ENCODE data around the gene EHMT1. TPM values are rescaled to one million over a fixed set of nuclear protein-coding genes. Genes with fewer than 3 reads are reported as not detected.
"Not testable (repeated sequence)": the region's sequence is repeated elsewhere in the genome, so short reads cannot be mapped to it uniquely, and the experiment has no call there.

The EHMT1 gene
- total RNA-seq, 1 donor from 2014 or later, result 162 TPM

DNA sequence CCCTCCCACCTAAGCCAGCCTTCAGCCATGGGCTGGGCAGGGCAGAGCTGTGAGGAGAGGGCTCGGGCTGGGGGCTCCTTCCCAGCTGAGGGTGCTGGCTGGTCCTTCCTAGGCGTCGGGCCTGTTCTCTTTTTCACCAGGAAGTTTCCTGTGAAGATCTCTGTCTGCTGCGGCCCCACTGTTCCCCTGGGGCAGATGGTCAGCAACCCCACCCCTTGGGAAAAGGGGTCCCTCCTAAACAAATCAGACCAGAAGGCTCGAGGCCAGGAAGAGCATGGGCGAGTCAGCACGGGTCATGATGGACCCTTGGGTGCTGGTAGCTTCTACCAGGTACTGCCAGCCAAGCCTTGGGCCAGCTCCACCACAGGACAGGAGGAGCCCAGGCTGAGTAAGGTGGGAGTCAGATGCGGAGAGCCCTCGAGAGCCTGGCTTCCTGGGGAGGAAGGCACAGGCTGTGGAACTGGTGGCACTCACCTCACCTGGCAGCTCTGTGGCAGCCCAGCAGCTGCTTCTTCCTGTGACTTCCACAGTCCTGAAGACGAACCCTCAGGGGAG lies 262.2 kb downstream of the EHMT1 start:
- H3K36me3 Mint-ChIP-seq (ENCODE audit: unreplicated experiment), result peaks cover 9% of the 10 kb centered on the region
- DNase-seq, result no peak
- H3K27ac Mint-ChIP-seq (ENCODE audit: unreplicated experiment), result no peak overlapping the region
- TF ChIP-seq, protein P1, sequence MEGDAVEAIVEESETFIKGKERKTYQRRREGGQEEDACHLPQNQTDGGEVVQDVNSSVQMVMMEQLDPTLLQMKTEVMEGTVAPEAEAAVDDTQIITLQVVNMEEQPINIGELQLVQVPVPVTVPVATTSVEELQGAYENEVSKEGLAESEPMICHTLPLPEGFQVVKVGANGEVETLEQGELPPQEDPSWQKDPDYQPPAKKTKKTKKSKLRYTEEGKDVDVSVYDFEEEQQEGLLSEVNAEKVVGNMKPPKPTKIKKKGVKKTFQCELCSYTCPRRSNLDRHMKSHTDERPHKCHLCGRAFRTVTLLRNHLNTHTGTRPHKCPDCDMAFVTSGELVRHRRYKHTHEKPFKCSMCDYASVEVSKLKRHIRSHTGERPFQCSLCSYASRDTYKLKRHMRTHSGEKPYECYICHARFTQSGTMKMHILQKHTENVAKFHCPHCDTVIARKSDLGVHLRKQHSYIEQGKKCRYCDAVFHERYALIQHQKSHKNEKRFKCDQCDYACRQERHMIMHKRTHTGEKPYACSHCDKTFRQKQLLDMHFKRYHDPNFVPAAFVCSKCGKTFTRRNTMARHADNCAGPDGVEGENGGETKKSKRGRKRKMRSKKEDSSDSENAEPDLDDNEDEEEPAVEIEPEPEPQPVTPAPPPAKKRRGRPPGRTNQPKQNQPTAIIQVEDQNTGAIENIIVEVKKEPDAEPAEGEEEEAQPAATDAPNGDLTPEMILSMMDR (IDR thresholded peaks at IDR 0.05; ENCODE audit: partially characterized antibody, unreplicated experiment), result no peak
- peaks cover 14% of the 10 kb centered on the region for H3K27me3 Mint-ChIP-seq (ENCODE audit: unreplicated experiment)
- no peak overlapping the region for H3K4me3 Mint-ChIP-seq (ENCODE audit: unreplicated experiment)
- no peaks in the 10 kb centered on the region for H3K9me3 Mint-ChIP-seq (ENCODE audit: unreplicated experiment)
- peaks cover 16% of the 10 kb centered on the region for H3K4me1 Mint-ChIP-seq (ENCODE audit: low read depth, unreplicated experiment)

DNA sequence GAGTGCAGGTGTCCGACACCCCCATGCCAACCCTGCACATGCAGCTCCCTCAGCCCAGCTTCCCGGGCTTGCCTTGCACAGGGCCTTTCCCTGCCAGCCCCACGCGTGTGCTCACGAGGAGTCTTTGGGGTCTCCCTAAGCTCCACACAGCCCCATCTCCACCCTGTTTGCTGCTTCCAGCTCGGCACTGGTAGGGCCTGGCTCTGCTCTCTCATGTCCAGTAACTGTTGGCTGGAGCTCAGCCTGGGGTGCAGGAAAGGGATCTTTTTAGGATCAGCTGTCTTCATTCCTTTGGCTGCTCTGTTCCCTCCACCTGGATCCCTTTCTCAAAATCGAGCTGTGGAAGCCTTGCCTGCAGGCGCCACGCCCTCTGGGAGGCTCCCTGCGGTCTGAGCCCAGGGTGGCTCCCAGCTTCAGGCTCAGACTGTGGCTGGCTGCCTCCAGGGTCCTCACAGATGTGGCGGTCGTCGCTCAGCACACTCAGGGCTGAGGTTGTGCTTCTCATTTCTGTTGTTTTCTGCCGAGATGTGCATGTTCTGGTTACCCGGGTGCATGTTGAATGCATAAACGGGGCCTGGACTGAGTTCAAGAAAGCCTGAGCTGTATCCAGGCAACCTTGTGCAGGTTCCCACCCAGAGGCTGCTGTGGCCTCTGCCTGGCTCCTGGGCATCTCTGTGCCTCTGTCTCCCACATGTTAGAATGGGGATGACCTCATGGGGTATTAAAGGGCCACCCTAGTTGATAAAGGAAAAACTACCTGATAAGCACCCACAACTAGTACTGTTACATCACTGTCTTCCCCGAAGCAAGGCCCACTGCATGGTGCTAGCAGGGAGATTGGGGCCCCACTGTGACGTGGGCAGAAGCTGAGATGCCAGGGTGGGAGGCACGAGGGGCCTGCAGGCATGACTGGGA lies 263.0 kb downstream of the EHMT1 start:
- Mint-ChIP-seq H3K27ac (ENCODE audit: unreplicated experiment) (no peak overlapping the region), H3K27me3 (ENCODE audit: unreplicated experiment) (peaks cover 12% of the 10 kb centered on the region), H3K36me3 (ENCODE audit: unreplicated experiment) (peaks cover 4% of the 10 kb centered on the region), H3K4me3 (ENCODE audit: unreplicated experiment) (peak overlapping the region; percentile 20), H3K4me1 (ENCODE audit: low read depth, unreplicated experiment) (peaks cover 18% of the 10 kb centered on the region), H3K9me3 (ENCODE audit: unreplicated experiment) (peaks cover 2% of the 10 kb centered on the region)
- DNase-seq, result no peak
- TF ChIP-seq, protein P1 (IDR thresholded peaks at IDR 0.05; ENCODE audit: partially characterized antibody, unreplicated experiment), result no peak

- DNase-seq, result no peak
- peaks cover 12% of the 10 kb centered on the region for H3K27me3 Mint-ChIP-seq (ENCODE audit: unreplicated experiment)
Observed at GRCh38 chr9:137882506-137882821, 263.7 kb downstream of the EHMT1 start.

DNA sequence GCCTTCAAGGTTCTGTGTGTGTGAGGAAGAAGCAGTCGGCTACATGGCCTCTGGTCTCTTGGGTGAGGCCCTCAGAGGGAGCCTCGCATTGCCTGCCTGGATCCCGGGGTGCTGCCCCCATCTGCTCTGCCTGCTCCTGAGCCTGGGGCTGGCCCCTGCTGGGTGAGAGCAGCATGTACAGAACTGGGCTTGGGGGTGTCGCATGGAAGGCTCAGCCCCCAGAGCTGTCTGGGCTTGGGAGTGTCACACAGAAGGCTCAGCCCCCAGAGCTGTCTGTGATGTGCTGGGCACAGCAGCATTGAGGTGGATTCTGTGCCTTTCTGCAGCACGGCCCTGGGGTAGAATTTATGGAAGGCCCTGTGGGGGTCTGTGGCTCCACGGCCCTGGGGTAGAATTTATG lies 265.2 kb downstream of the EHMT1 start:
- peaks cover 12% of the 10 kb centered on the region for H3K27me3 Mint-ChIP-seq (ENCODE audit: unreplicated experiment)
- not testable (repeated sequence) for H3K36me3 Mint-ChIP-seq (ENCODE audit: unreplicated experiment); DNase-seq; H3K4me3 Mint-ChIP-seq (ENCODE audit: unreplicated experiment); H3K27ac Mint-ChIP-seq (ENCODE audit: unreplicated experiment); H3K9me3 Mint-ChIP-seq (ENCODE audit: unreplicated experiment)
- H3K4me1 Mint-ChIP-seq (ENCODE audit: low read depth, unreplicated experiment), result peaks cover 18% of the 10 kb centered on the region

More at GRCh38 chr9:137882506-137882821, 263.7 kb downstream of the EHMT1 start:
- peaks cover 4% of the 10 kb centered on the region for H3K36me3 Mint-ChIP-seq (ENCODE audit: unreplicated experiment)
- no peak overlapping the region for H3K27ac Mint-ChIP-seq (ENCODE audit: unreplicated experiment)
- TF ChIP-seq, protein P1 (IDR thresholded peaks at IDR 0.05; ENCODE audit: partially characterized antibody, unreplicated experiment), result no peak
- H3K4me1 Mint-ChIP-seq (ENCODE audit: low read depth, unreplicated experiment), result peaks cover 18% of the 10 kb centered on the region
- no peak overlapping the region for H3K4me3 Mint-ChIP-seq (ENCODE audit: unreplicated experiment)
- H3K9me3 Mint-ChIP-seq (ENCODE audit: unreplicated experiment), result peaks cover 2% of the 10 kb centered on the region

- H3K27ac Mint-ChIP-seq (ENCODE audit: unreplicated experiment); H3K9me3 Mint-ChIP-seq (ENCODE audit: unreplicated experiment); H3K4me3 Mint-ChIP-seq (ENCODE audit: unreplicated experiment); DNase-seq; H3K27me3 Mint-ChIP-seq (ENCODE audit: unreplicated experiment); H3K36me3 Mint-ChIP-seq (ENCODE audit: unreplicated experiment): not testable (repeated sequence)
- H3K4me1 Mint-ChIP-seq (ENCODE audit: low read depth, unreplicated experiment), result peaks cover 14% of the 10 kb centered on the region
Observed at GRCh38 chr9:137884547-137884946, 265.7 kb downstream of the EHMT1 start.

DNA sequence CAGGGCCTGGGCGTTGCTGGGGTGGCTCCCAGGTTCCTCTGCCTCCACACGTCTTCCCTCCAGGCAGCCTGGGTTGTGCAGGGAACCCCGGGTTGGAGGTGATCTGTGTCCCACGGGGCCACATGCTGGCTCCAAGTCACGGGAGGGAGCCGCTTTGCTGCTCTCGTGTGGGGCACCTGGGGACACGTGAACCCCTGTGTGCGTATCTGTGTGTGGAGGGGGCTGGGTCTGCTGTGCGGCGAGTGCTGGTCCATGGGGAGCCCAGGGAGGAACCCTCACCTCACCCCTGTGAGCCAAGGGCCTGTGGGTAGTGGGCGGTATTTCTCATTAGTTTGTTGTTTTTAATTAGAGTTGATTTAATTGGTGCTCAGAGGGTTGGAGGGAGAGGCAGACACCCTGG lies 266.3 kb downstream of the EHMT1 start:
- not testable (repeated sequence) for H3K27ac Mint-ChIP-seq (ENCODE audit: unreplicated experiment); DNase-seq; H3K4me3 Mint-ChIP-seq (ENCODE audit: unreplicated experiment); H3K27me3 Mint-ChIP-seq (ENCODE audit: unreplicated experiment); H3K36me3 Mint-ChIP-seq (ENCODE audit: unreplicated experiment); H3K9me3 Mint-ChIP-seq (ENCODE audit: unreplicated experiment)
- peaks cover 12% of the 10 kb centered on the region for H3K4me1 Mint-ChIP-seq (ENCODE audit: low read depth, unreplicated experiment)

Small RNAs within 50 kb of the gene (microRNA-seq; reads per million reads assigned to microRNA genes)
- 2.6 reads per million, percentile 18 among the genes with 10 or more reads in this experiment for gene MIR602 (ENCODE audit: unreplicated experiment)

Other genes with a start within 250 kb of the EHMT1 start
- gene EXD3, start 195.8 kb upstream of the EHMT1 start, total RNA-seq (ENCODE audit: unreplicated experiment), result 24.5 TPM
- 2.6 TPM for gene NOXA1, start 195.6 kb upstream of the EHMT1 start, total RNA-seq (ENCODE audit: unreplicated experiment)
- gene ENTPD8, start 177.6 kb upstream of the EHMT1 start, total RNA-seq (ENCODE audit: unreplicated experiment), result 1.0 TPM
- 131 TPM for gene NSMF, start 159.7 kb upstream of the EHMT1 start, total RNA-seq (ENCODE audit: unreplicated experiment)
- gene PNPLA7, start 68.6 kb upstream of the EHMT1 start, total RNA-seq (ENCODE audit: unreplicated experiment), result 6.7 TPM
- 48.9 TPM for gene MRPL41, start 67.1 kb upstream of the EHMT1 start, total RNA-seq (ENCODE audit: unreplicated experiment)
- gene DPH7, start 40.1 kb upstream of the EHMT1 start, total RNA-seq (ENCODE audit: unreplicated experiment), result 64.6 TPM
- 33.9 TPM for gene ZMYND19, start 28.5 kb upstream of the EHMT1 start, total RNA-seq (ENCODE audit: unreplicated experiment)
- 22.5 TPM for gene ARRDC1, start 13.3 kb upstream of the EHMT1 start, total RNA-seq (ENCODE audit: unreplicated experiment)